BLaER1 (cell line): ENCODE measurements around the gene SNAI3.

Experiments used
- H3K27ac ChIP-seq: shearing (Covaris generic); formaldehyde crosslinking; 2 replicates; pipeline ENCODE4 v1.8.1; 2022
- H3K27me3 ChIP-seq: shearing (Covaris generic); formaldehyde crosslinking; 2 replicates; pipeline ENCODE4 v1.8.1; 2022
- H3K36me3 ChIP-seq: shearing (Covaris generic); formaldehyde crosslinking; 2 replicates; pipeline ENCODE4 v1.8.1; 2022
- H3K4me1 ChIP-seq: shearing (Covaris generic); formaldehyde crosslinking; 2 replicates; pipeline ENCODE4 v1.8.1; 2022
- H3K4me2 ChIP-seq: shearing (Covaris generic); formaldehyde crosslinking; 2 replicates; pipeline ENCODE4 v1.8.1; 2022
- H3K4me3 ChIP-seq: shearing (Covaris generic); formaldehyde crosslinking; 2 replicates; pipeline ENCODE4 v1.8.1; 2022
- H3K9ac ChIP-seq: shearing (Covaris generic); formaldehyde crosslinking; 2 replicates; pipeline ENCODE4 v1.8.1; 2022
- H3K9me3 ChIP-seq: shearing (Covaris generic); formaldehyde crosslinking; 2 replicates; pipeline ENCODE4 v1.8.1; 2022
- H4K20me1 ChIP-seq: shearing (Covaris generic); formaldehyde crosslinking; 2 replicates; pipeline ENCODE4 v1.8.1; 2022
- Cebpa-rat ChIP-seq: shearing (Covaris generic); IDR thresholded peaks from 2 replicates; pipeline ENCODE4 v1.8.1; 2022

The SNAI3 gene

GRCh38 chr16:88631384-88631783 lies 54.9 kb downstream of the SNAI3 start:
- H3K27ac ChIP-seq = peak overlapping the region; percentile 63
- H3K4me2 ChIP-seq = peak overlapping the region; percentile 96
- H3K27me3 ChIP-seq = peaks cover 15% of the 10 kb centered on the region
- H3K4me3 ChIP-seq = no peak overlapping the region
- peaks cover 31% of the 10 kb centered on the region for H4K20me1 ChIP-seq
- no peaks in the 10 kb centered on the region for H3K9me3 ChIP-seq
- H3K4me1 ChIP-seq = peaks cover 100% of the 10 kb centered on the region
- peaks cover 41% of the 10 kb centered on the region for H3K36me3 ChIP-seq
- peak overlapping the region; percentile 43; the same call in 1 of the 2 replicates for H3K9ac ChIP-seq
- TF ChIP-seq Cebpa-rat = no peak

DNA sequence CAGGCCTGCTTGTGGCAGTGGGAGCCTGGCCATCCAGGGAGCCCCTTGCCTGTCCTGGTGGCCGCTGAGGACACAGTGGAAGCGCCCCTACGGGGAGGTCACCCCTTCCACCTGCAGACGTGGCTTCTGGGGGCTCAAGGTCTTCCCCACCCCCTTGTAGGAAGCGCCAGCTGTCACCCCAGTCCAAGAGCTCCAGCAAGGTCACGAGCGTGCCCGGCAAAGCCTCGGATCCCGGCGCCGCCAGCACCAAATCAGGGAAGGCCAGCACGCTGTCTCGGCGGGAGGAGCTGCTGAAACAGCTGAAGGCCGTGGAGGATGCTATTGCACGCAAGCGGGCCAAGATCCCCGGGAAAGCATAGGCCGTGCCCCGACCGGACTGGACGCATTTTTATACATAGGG lies 55.4 kb downstream of the SNAI3 start:
- Histone ChIP-seq H3K4me2 (peak overlapping the region; percentile 96), H3K4me1 (peaks cover 100% of the 10 kb centered on the region), H3K9ac (peak overlapping the region; percentile 43; the same call in 1 of the 2 replicates), H3K9me3 (no peaks in the 10 kb centered on the region), H3K27me3 (peaks cover 11% of the 10 kb centered on the region), H3K4me3 (no peak overlapping the region), H3K27ac (peak overlapping the region; percentile 63), H3K36me3 (peaks cover 45% of the 10 kb centered on the region), H4K20me1 (peaks cover 28% of the 10 kb centered on the region)
- no peak for TF ChIP-seq Cebpa-rat

GRCh38 chr16:88630433-88630832 lies 55.9 kb downstream of the SNAI3 start:
- no peak for TF ChIP-seq Cebpa-rat
- H3K36me3 ChIP-seq = peaks cover 50% of the 10 kb centered on the region

GRCh38 chr16:88629835-88630234 lies 56.5 kb downstream of the SNAI3 start:
- Histone ChIP-seq H4K20me1 (peaks cover 20% of the 10 kb centered on the region), H3K4me3 (no peak overlapping the region), H3K36me3 (peaks cover 56% of the 10 kb centered on the region), H3K27ac (peak overlapping the region; percentile 99), H3K9ac (peak overlapping the region; percentile 35; the same call in 1 of the 2 replicates), H3K4me1 (peaks cover 100% of the 10 kb centered on the region), H3K27me3 (no peaks in the 10 kb centered on the region), H3K4me2 (peak overlapping the region; percentile 96), H3K9me3 (no peaks in the 10 kb centered on the region)
- TF ChIP-seq Cebpa-rat = no peak

More at GRCh38 chr16:88630433-88630832, 55.9 kb downstream of the SNAI3 start:
- Histone ChIP-seq H3K9ac (0 out of 2 replicates have a peak overlapping the region, but pooled peaks have one; percentile 43), H4K20me1 (peaks cover 23% of the 10 kb centered on the region), H3K4me2 (peak overlapping the region; percentile 96), H3K9me3 (no peaks in the 10 kb centered on the region), H3K4me3 (no peak overlapping the region), H3K4me1 (peaks cover 100% of the 10 kb centered on the region), H3K27me3 (peaks cover 6% of the 10 kb centered on the region; the same call in 1 of the 2 replicates), H3K27ac (peak overlapping the region; percentile 99)

- Histone ChIP-seq H3K27me3 (no peaks in the 10 kb centered on the region), H4K20me1 (peaks cover 25% of the 10 kb centered on the region), H3K9ac (peak overlapping the region; percentile 85), H3K27ac (peak overlapping the region; percentile 99), H3K4me3 (peak overlapping the region; percentile 52; the same call in 1 of the 2 replicates), H3K4me1 (peaks cover 98% of the 10 kb centered on the region), H3K4me2 (peak overlapping the region; percentile 96), H3K9me3 (no peaks in the 10 kb centered on the region), H3K36me3 (peaks cover 69% of the 10 kb centered on the region)
- no peak for TF ChIP-seq Cebpa-rat
These were observed 57.8 kb downstream of the SNAI3 start for GRCh38 chr16:88628512-88628974.
